SK-N-SH treated with all-trans-retinoic acid at 6 μM for 48 hours (cell line): Measurements from ENCODE around the gene UROS.

Experiments used
- ATAC-seq: fragments of 200-7000 bp; cut with Tn5 transposase; 3 replicates; pipeline ENCODE4 v1.9.1; 2020; ENCODE audit warnings: mild to moderate bottlenecking, moderate library complexity
- BACH2 ChIP-seq: fragments of 250-450 bp; sonication (Bioruptor Pico); IDR thresholded peaks from 2 replicates; pipeline ENCODE4 v1.9.0; 2021; ENCODE audit warnings: mild to moderate bottlenecking, borderline replicate concordance
- CREB5 ChIP-seq: fragments of 250-450 bp; sonication (Bioruptor Pico); IDR thresholded peaks from 2 replicates; pipeline ENCODE4 v1.5.1; 2020; ENCODE audit warnings: low read depth, mild to moderate bottlenecking, moderate library complexity
- CSDC2 ChIP-seq: fragments of 250-450 bp; sonication (Bioruptor Pico); IDR thresholded peaks from 2 replicates; pipeline ENCODE4 v1.5.0; 2020; ENCODE audit warnings: mild to moderate bottlenecking, moderate library complexity
- ESRRG ChIP-seq: fragments of 250-450 bp; sonication (Bioruptor Pico); IDR thresholded peaks from 2 replicates; pipeline ENCODE4 v1.6.1; 2021; ENCODE audit warnings: mild to moderate bottlenecking
- GLIS3 ChIP-seq: fragments of 250-450 bp; sonication (Bioruptor Pico); IDR thresholded peaks from 2 replicates; pipeline ENCODE4 v1.5.0; 2020; ENCODE audit warnings: mild to moderate bottlenecking, moderate library complexity
- ISL1 ChIP-seq: fragments of 250-450 bp; sonication (Bioruptor Pico); IDR thresholded peaks from 2 replicates; pipeline ENCODE4 v2.1.2; 2022; ENCODE audit warnings: mild to moderate bottlenecking, moderate library complexity
- OSR1 ChIP-seq: fragments of 250-450 bp; sonication (Bioruptor Pico); IDR thresholded peaks from 2 replicates; pipeline ENCODE4 v1.8.0; 2022; ENCODE audit warnings: moderate library complexity, mild to moderate bottlenecking, inconsistent platforms
- POU6F1 ChIP-seq: fragments of 250-450 bp; sonication (Bioruptor Pico); IDR thresholded peaks from 2 replicates; pipeline ENCODE4 v1.8.0; 2021; ENCODE audit warnings: low read depth, mild to moderate bottlenecking, moderate library complexity, borderline replicate concordance
- PPARA ChIP-seq: fragments of 250-450 bp; sonication (Bioruptor Pico); IDR thresholded peaks from 2 replicates; pipeline ENCODE4 v1.5.0; 2020; ENCODE audit warnings: mild to moderate bottlenecking, borderline replicate concordance
- RARB ChIP-seq: fragments of 250-450 bp; sonication (Bioruptor Pico); IDR thresholded peaks from 2 replicates; pipeline ENCODE4 v1.8.0; 2021; ENCODE audit warnings: mild to moderate bottlenecking, moderate library complexity
- SNAI2 ChIP-seq: fragments of 250-450 bp; sonication (Bioruptor Pico); IDR thresholded peaks from 2 replicates; pipeline ENCODE4 v1.5.0; 2020; ENCODE audit warnings: mild to moderate bottlenecking, moderate library complexity
- TCF4 ChIP-seq: fragments of 250-450 bp; sonication (Bioruptor Pico); IDR thresholded peaks from 2 replicates; pipeline ENCODE4 v1.8.0; 2021; ENCODE audit warnings: mild to moderate bottlenecking, moderate library complexity, borderline replicate concordance
- TOX ChIP-seq: fragments of 250-450 bp; sonication (Bioruptor Pico); IDR thresholded peaks from 2 replicates; pipeline ENCODE4 v1.8.0; 2021; ENCODE audit warnings: mild to moderate bottlenecking, moderate library complexity, borderline replicate concordance
- ZC3H10 ChIP-seq: fragments of 250-450 bp; sonication (Bioruptor Pico); IDR thresholded peaks from 2 replicates; pipeline ENCODE4 v1.5.1; 2021; ENCODE audit warnings: mild to moderate bottlenecking, moderate library complexity
- ZFP3 ChIP-seq: fragments of 250-450 bp; sonication (Bioruptor Pico); IDR thresholded peaks from 2 replicates; pipeline ENCODE4 v1.5.0; 2020; ENCODE audit warnings: mild to moderate bottlenecking, moderate library complexity
- ZFP30 ChIP-seq: fragments of 450-650 bp; formaldehyde crosslinking; IDR thresholded peaks from 2 replicates; pipeline ENCODE4 v1.5.0; 2022; ENCODE audit warnings: mild to moderate bottlenecking, moderate library complexity
- ZNF565 ChIP-seq: fragments of 450-650 bp; formaldehyde crosslinking; conservative IDR thresholded peaks from 2 replicates; pipeline ENCODE4 v1.5.0; 2020; ENCODE audit warnings: low read depth, mild to moderate bottlenecking, moderate library complexity
- ZNF70 ChIP-seq: fragments of 450-650 bp; formaldehyde crosslinking; IDR thresholded peaks from 2 replicates; pipeline ENCODE4 v1.5.0; 2020; ENCODE audit warnings: mild to moderate bottlenecking, moderate library complexity
- ZNF8 ChIP-seq: fragments of 450-650 bp; formaldehyde crosslinking; IDR thresholded peaks from 2 replicates; pipeline ENCODE4 v1.5.0; 2020; ENCODE audit warnings: mild to moderate bottlenecking, moderate library complexity
- TF ChIP-seq, protein P1 (sequence below): fragments of 250-450 bp; sonication (Bioruptor Pico); IDR thresholded peaks from 2 replicates; pipeline ENCODE4 v1.5.1; 2021; ENCODE audit warnings: mild to moderate bottlenecking, moderate library complexity
- TF ChIP-seq, protein P2 (sequence below): fragments of 250-450 bp; sonication (Bioruptor Pico); IDR thresholded peaks from 2 replicates; pipeline ENCODE4 v1.5.0; 2020; ENCODE audit warnings: mild to moderate bottlenecking, moderate library complexity
- TF ChIP-seq, protein P3 (sequence below): fragments of 250-450 bp; sonication (Bioruptor Pico); IDR thresholded peaks from 2 replicates; pipeline ENCODE4 v1.8.0; 2020; ENCODE audit warnings: mild to moderate bottlenecking, moderate library complexity, borderline replicate concordance

UROS gene

GRCh38 chr10:125849448-125849847, 26.4 kb upstream of the UROS start:
- TF ChIP-seq POU6F1 (CRISPR knock-in tag): no peak
- no peak for TF ChIP-seq OSR1 (CRISPR knock-in tag)
- no peak for TF ChIP-seq BACH2 (CRISPR knock-in tag)
- TF ChIP-seq, protein P1, sequence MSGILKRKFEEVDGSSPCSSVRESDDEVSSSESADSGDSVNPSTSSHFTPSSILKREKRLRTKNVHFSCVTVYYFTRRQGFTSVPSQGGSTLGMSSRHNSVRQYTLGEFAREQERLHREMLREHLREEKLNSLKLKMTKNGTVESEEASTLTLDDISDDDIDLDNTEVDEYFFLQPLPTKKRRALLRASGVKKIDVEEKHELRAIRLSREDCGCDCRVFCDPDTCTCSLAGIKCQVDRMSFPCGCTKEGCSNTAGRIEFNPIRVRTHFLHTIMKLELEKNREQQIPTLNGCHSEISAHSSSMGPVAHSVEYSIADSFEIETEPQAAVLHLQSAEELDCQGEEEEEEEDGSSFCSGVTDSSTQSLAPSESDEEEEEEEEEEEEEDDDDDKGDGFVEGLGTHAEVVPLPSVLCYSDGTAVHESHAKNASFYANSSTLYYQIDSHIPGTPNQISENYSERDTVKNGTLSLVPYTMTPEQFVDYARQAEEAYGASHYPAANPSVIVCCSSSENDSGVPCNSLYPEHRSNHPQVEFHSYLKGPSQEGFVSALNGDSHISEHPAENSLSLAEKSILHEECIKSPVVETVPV (CRISPR knock-in tag): no peak
- TF ChIP-seq PPARA (CRISPR knock-in tag): no peak
- no peak for TF ChIP-seq ESRRG (CRISPR knock-in tag)
- no peak for TF ChIP-seq SNAI2 (CRISPR knock-in tag)
- no peak for TF ChIP-seq ZNF8 (CRISPR knock-in tag)
- TF ChIP-seq ZNF70 (CRISPR knock-in tag): no peak
- no peak for TF ChIP-seq CREB5 (CRISPR knock-in tag)
- TF ChIP-seq TOX (CRISPR knock-in tag): no peak
- TF ChIP-seq ZC3H10 (CRISPR knock-in tag): no peak
- no peak for TF ChIP-seq ZNF565
- TF ChIP-seq GLIS3: no peak
- TF ChIP-seq, protein P2, sequence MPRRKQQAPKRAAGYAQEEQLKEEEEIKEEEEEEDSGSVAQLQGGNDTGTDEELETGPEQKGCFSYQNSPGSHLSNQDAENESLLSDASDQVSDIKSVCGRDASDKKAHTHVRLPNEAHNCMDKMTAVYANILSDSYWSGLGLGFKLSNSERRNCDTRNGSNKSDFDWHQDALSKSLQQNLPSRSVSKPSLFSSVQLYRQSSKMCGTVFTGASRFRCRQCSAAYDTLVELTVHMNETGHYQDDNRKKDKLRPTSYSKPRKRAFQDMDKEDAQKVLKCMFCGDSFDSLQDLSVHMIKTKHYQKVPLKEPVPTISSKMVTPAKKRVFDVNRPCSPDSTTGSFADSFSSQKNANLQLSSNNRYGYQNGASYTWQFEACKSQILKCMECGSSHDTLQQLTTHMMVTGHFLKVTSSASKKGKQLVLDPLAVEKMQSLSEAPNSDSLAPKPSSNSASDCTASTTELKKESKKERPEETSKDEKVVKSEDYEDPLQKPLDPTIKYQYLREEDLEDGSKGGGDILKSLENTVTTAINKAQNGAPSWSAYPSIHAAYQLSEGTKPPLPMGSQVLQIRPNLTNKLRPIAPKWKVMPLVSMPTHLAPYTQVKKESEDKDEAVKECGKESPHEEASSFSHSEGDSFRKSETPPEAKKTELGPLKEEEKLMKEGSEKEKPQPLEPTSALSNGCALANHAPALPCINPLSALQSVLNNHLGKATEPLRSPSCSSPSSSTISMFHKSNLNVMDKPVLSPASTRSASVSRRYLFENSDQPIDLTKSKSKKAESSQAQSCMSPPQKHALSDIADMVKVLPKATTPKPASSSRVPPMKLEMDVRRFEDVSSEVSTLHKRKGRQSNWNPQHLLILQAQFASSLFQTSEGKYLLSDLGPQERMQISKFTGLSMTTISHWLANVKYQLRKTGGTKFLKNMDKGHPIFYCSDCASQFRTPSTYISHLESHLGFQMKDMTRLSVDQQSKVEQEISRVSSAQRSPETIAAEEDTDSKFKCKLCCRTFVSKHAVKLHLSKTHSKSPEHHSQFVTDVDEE (CRISPR knock-in tag): no peak
- TF ChIP-seq ZFP3 (CRISPR knock-in tag): no peak
- no peak for TF ChIP-seq RARB
- no peak for TF ChIP-seq ISL1 (CRISPR knock-in tag)
- no peak for TF ChIP-seq ZFP30
- no peak for TF ChIP-seq CSDC2
- ATAC-seq: no peak

DNA sequence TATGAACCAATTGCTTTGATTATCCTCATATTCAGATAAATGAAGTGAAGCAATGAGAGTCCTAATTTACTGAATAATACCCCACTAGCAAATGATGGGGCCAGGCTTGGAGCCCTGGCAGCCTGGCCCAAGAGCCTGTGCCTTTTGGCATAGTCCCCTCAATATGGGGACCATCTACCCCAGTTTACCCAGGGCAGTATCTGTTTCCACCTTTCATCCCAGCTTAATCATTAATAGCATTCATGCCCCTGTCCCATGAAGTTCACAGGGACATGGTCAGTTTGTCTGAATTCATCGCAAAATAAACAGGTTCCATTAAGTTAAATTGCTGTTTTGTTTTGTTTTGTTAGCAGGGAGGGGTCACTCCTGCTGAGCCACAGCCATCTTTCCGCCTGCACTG, 25.8 kb upstream of the UROS start:
- TF ChIP-seq BACH2 (CRISPR knock-in tag) (no peak), RARB (no peak), TCF4 (CRISPR knock-in tag) (no peak), ZNF8 (CRISPR knock-in tag) (no peak), PPARA (CRISPR knock-in tag) (no peak)
- TF ChIP-seq, protein P1 (CRISPR knock-in tag): no peak
- ATAC-seq: no peak

GRCh38 chr10:125848371-125848770, 25.3 kb upstream of the UROS start:
- TF ChIP-seq SNAI2 (CRISPR knock-in tag) (no peak), BACH2 (CRISPR knock-in tag) (no peak), ZFP30 (no peak), ZNF70 (CRISPR knock-in tag) (no peak), ZNF565 (no peak), CREB5 (CRISPR knock-in tag) (no peak), ZFP3 (CRISPR knock-in tag) (no peak), POU6F1 (CRISPR knock-in tag) (no peak), RARB (no peak), OSR1 (CRISPR knock-in tag) (no peak), TOX (CRISPR knock-in tag) (no peak)
- TF ChIP-seq, protein P1 (CRISPR knock-in tag): no peak
- TF ChIP-seq, protein P3, sequence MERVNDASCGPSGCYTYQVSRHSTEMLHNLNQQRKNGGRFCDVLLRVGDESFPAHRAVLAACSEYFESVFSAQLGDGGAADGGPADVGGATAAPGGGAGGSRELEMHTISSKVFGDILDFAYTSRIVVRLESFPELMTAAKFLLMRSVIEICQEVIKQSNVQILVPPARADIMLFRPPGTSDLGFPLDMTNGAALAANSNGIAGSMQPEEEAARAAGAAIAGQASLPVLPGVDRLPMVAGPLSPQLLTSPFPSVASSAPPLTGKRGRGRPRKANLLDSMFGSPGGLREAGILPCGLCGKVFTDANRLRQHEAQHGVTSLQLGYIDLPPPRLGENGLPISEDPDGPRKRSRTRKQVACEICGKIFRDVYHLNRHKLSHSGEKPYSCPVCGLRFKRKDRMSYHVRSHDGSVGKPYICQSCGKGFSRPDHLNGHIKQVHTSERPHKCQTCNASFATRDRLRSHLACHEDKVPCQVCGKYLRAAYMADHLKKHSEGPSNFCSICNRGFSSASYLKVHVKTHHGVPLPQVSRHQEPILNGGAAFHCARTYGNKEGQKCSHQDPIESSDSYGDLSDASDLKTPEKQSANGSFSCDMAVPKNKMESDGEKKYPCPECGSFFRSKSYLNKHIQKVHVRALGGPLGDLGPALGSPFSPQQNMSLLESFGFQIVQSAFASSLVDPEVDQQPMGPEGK: no peak
- ATAC-seq: no peak
